Esophagus squamous epithelium (tissue), 4 donors: ENCODE data around the gene PTCSC3.

Experiments used
- POLR2A ChIP-seq, 4 donors: fragments of 450-650 bp; IDR thresholded peaks; one replicate each; pipeline ENCODE4 v1.6.1; 2017; ENCODE audit warnings: antibody characterized with exemption in 4 of 4, mild to moderate bottlenecking in 4 of 4, moderate library complexity in 3 of 4
- TF ChIP-seq, protein P1 (sequence below), 6 experiments: fragments of 450-650 bp in 4 of 6; fragments of 200-600 bp in 2 of 6; sonication (generic) in 2 of 6; IDR thresholded peaks; one replicate each; pipeline ENCODE4 v1.5.1; 2016 to 2019; ENCODE audit warnings: antibody characterized with exemption in 6 of 6, mild to moderate bottlenecking in 4 of 6, moderate library complexity in 4 of 6

DNA sequence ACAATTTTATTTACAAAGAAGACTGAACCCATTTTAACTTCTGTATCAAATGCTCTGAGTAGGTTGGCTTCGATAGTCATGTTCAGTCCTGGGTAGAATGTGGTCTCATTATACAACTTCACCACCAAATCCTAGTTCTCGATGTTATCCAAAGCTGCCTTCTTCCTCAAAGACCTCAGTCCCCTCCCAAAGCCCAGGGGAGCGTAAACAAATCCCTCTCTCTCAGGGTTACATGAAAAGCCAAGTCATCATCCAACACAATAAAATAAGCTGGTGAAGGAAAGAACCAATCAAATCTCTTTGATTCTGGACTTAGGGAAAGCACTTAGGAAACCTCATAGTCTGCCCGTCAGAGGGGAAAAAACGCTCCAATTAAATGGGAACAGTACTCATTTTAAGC, 9.1 kb downstream of the PTCSC3 start:
- TF ChIP-seq, protein P1, sequence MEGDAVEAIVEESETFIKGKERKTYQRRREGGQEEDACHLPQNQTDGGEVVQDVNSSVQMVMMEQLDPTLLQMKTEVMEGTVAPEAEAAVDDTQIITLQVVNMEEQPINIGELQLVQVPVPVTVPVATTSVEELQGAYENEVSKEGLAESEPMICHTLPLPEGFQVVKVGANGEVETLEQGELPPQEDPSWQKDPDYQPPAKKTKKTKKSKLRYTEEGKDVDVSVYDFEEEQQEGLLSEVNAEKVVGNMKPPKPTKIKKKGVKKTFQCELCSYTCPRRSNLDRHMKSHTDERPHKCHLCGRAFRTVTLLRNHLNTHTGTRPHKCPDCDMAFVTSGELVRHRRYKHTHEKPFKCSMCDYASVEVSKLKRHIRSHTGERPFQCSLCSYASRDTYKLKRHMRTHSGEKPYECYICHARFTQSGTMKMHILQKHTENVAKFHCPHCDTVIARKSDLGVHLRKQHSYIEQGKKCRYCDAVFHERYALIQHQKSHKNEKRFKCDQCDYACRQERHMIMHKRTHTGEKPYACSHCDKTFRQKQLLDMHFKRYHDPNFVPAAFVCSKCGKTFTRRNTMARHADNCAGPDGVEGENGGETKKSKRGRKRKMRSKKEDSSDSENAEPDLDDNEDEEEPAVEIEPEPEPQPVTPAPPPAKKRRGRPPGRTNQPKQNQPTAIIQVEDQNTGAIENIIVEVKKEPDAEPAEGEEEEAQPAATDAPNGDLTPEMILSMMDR (IDR thresholded peaks at IDR 0.05): no peak
- no peak for TF ChIP-seq POLR2A (IDR thresholded peaks at IDR 0.05)
